ENCODE measurements around the gene S100PBP.

S100PBP gene

GRCh38 chr1:32830092-32830852 lies 12.8 kb downstream of the S100PBP start:
- no peak for DNase-seq

- no peak for DNase-seq
These were observed 14.4 kb downstream of the S100PBP start for GRCh38 chr1:32831878-32832277.

DNA sequence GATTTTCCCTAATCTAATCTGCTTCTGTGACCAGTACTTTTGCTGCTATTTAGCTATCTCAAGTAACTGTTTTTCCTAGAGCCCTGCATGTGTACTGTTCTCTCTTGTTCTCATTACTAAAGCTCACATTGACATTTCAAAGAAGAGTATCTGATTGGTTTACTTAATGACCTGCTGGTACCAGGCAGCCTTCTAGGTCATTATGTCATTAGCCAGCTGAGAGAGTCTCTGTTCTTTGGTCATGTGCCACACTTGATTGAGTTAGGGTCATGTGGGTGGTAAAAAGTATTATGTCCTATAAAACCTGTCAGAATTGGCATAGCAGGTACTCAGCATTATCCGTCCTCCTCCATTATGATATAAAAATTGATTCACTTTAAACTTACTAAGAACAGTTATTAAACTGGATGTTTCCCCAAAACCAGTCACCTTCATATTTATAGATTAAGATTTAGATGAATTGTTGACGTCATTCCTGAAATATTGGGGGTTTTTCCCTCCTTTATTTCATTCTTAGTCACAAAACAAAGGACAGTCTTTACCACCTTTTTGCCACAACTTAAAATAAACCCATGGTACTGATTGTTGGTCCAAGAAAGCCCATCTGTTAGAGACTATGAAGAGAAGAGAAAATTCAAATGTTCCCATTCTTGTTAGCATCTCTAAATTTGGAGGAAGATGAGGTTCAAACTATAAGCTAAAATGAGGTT lies 31.1 kb downstream of the S100PBP start:
- no peak for DNase-seq

- no peak for DNase-seq
These were observed 38.6 kb downstream of the S100PBP start for GRCh38 chr1:32855861-32856617.

DNA sequence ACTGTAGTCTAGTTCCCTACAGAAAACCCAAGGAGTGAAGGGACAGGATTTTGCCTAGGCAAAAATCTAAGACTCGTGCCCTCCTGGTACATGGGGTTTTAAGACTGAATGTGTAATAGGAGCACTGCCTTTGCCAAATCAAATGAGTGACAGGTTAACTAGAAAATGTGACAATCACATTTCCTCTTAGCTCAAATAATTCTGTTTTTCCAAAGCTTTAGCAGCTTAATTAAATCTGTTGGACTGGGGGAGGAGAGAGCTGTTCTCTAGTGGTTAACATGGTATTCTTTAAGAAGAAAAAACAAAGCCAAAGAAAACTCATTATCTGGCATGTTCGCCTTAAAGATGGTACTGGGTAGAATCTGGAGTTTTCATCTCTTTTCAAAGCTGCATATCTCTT lies 40.7 kb downstream of the S100PBP start:
- no peak for DNase-seq

DNA sequence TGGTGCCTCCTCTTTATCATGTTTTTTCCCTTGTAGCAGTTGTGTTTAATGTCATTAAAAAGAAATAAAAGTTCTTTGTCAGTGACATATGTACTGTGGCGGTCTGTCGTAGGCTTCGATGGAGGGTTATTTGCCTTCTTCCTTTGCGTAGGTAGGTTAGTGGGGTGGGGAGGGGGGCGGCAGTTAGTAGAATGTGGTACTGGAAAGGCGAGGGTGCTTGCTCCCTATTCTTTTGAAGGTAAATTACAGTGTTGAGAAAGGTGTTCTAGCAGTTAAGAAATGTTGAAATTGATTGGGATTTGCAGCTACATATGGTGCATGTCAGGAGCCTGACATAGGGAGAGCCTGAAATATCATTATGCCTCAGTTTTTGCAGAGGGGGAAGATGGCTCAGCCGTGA lies 41.3 kb downstream of the S100PBP start:
- no peak for DNase-seq

- no peak for DNase-seq
These were observed 42.5 kb downstream of the S100PBP start for GRCh38 chr1:32859915-32860314.

- DNase-seq = no peak
These were observed 43.1 kb downstream of the S100PBP start for GRCh38 chr1:32860566-32860965.

GRCh38 chr1:32861904-32862695 lies 44.6 kb downstream of the S100PBP start:
- DNase-seq = no peak

- no peak for DNase-seq
These were observed 45.9 kb downstream of the S100PBP start for GRCh38 chr1:32863218-32863880.

- DNase-seq = no peak
These were observed 46.4 kb downstream of the S100PBP start for GRCh38 chr1:32863881-32864245.

DNA sequence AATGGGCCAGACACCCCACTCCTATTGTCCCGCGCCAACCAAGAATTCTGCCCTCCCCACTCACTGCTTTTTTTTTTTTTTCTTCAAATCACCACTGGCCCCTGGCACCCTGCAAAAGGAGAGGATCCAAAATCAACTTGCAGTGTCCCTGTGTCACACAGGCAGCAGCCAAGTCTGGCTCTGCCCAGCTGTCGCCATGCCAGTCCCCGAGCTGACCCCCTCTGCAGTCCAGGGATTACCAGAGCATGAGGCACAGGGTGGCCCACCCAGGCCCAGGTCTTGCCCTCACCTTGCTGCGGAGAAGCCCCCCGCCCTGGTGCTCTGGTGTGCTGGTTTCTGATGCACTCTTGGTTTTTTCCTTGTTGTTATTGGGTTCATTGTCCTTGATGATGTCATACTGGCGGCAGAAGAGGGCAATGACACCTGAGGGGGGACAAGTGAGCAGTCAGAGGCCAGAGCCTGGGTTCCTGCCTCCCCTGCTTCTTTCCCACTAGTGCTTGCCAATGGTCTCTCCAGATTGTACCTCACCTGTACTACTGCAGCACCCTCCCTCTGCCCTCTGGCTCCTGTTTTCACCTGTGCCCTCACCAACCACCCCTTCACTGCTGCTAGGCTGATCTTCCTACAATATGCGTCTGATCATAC lies 47.0 kb downstream of the S100PBP start:
- DNase-seq = no peak

DNA sequence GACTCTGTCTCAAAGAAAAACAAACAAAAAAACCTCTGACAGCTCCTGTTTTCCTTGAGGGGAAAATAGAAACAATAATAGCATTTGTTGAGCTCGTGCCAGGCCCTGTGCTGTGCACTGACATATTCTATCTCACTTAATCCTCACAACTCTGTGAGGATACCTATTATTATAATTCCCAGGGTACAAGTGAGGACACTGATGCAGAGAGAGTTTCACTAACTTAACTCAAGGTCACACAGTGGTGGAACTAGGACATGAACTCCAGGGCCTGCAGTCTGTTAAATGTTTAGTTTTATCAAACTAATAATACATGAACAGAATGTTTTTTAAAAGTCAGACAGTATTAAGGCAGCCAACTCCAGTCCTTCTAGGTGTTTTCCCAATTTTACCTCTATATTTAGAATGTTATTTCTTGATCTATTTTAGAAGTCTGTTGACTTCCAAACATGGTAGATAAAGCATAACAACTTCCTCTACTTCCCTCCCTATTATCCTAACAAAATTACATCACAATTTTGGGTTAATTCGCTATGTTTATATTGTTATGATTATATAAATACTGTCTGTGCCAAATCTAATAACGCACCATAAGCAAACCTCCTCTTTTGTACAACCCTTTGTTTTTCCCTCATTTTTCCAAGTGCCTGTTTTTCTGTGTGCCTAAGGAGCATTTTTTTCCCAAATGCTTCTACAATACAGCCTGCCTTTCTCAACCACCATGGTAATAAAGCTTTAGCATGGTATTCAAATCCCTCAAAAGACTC lies 48.4 kb downstream of the S100PBP start:
- no peak for DNase-seq

GRCh38 chr1:32867151-32867550 lies 49.7 kb downstream of the S100PBP start:
- DNase-seq = no peak

- no peak for DNase-seq
These were observed 50.2 kb downstream of the S100PBP start for GRCh38 chr1:32867671-32868070.

- DNase-seq = no peak
These were observed 50.6 kb downstream of the S100PBP start for GRCh38 chr1:32868085-32868484.

DNA sequence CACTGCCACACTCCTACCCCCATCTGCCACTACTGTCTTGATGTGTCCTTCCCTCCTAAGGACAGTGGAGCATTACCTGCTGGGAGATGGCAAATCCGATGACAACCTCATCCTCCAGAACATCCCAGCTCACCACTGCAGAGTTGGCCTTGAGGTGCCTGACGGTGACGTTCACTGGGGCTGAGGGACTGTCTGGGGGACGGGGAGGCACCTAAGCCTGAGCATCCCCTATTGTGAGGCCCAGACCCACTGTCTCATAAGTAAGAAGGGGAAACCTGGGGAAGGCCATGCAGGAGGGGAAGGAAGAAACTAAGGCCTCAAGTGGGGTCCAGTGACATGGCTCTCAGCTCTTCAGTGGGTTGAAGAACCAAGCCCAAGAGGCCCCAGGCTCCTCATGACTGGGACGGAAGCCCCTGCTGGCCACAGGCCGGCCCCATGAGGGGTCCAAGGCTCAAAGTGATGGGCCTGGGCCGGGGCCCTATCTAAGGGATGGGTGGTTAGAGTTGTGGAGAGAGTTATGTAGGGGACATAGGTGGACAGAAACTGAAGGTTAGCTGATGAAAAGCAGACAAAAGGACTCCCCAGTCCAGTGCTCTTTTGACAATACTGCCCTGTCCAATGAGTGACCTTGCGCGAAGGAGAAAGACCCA lies 51.5 kb downstream of the S100PBP start:
- no peak for DNase-seq

DNA sequence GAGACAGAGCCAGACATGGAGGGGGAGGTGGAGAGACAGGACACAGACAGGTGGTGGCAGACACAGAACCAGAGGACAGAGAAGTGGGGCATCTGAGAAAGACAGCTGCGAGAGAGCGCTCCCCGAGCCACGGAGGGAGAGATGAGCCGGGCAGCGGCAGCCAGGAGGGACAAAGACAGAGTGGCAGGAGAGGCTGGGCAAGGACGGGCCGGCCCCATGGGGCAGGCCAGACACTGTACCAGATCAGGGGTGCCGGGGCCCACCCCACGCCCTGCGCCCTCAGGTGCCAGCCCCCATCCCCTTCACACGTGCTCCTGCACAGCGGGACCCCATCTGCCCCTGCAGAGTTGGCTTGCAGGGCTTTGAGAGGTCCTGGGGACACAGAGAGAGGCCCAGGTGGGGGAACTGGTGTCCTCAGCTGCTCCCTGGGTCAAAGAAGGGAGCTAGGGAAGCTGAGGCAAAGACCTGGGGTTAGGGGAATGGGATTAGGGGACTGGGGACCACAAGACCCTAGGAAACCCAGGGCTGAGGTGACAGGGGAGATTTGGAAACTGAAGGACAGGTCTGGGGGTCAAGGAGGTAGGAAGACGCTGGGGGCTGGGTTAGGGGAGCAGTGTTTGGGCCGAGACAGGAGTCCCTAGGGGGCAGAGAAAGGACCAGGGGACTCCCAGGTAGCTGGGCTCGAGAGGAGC lies 52.6 kb downstream of the S100PBP start:
- no peak for DNase-seq

- DNase-seq = no peak
These were observed 53.3 kb downstream of the S100PBP start, which contains the start of gene FNDC5 for GRCh38 chr1:32870615-32871363. Gene FNDC5 (minus strand): TSS chr1:32870912.

Data from CD4-positive, alpha-beta T cell treated with Interleukin-17A for 1 hour (primary cell).